Stimulated activated CD8-positive, alpha-beta memory T cell treated with anti-CD3 and anti-CD28 coated beads, Interleukin-7, amount 100 ng/mL, for 4 hours (primary cell): ENCODE data around the gene FBXL7.

Experiments used
- DNase-seq, 2 donors: peaks; one replicate each; pipeline ENCODE4 v3.0.0-alpha.2; 2020; ENCODE audit warnings: low read depth in 2 of 2

The FBXL7 gene

GRCh38 chr5:15711892-15712291, 211.9 kb downstream of the FBXL7 start:
- DNase-seq = no peak

GRCh38 chr5:15715535-15715934, 215.6 kb downstream of the FBXL7 start:
- DNase-seq = no peak

DNA sequence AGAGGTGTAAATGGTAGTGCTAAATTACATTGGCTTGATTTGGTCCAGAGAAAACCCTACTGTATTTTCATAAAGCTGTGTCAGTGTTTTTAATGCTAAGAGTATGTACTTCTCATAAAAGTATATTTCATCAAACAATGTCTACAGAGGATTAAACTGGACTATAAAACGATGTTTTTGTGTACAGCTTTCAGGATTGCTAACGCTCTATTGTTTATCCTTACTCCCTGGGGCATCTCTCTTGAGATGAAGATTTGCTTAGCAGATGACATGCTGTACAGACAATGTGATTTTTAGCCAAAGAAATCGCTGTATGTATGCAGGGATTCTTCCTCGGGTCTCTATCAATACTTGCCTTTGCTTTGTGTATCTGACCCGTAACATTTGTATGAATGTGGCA, 216.0 kb downstream of the FBXL7 start:
- DNase-seq = no peak

DNA sequence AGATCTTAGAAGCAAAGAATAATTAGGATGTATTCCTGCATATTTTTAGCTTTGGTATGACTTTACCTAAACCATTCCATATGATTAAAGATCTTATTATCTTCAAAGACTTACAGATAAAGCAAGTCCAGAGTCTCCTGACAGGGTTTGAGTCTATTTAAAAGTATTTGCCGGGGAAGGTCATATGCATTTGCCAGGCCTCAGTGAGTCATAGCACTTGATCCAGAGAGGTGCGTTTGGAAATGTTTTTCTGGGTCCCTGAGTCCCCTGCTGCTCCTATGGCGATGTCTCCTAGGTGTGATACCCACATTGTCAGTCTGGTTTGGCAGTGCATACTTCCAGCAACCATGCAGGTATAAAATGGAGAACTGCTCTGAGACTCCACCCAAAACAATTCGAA, 217.0 kb downstream of the FBXL7 start:
- no peak for DNase-seq

DNA sequence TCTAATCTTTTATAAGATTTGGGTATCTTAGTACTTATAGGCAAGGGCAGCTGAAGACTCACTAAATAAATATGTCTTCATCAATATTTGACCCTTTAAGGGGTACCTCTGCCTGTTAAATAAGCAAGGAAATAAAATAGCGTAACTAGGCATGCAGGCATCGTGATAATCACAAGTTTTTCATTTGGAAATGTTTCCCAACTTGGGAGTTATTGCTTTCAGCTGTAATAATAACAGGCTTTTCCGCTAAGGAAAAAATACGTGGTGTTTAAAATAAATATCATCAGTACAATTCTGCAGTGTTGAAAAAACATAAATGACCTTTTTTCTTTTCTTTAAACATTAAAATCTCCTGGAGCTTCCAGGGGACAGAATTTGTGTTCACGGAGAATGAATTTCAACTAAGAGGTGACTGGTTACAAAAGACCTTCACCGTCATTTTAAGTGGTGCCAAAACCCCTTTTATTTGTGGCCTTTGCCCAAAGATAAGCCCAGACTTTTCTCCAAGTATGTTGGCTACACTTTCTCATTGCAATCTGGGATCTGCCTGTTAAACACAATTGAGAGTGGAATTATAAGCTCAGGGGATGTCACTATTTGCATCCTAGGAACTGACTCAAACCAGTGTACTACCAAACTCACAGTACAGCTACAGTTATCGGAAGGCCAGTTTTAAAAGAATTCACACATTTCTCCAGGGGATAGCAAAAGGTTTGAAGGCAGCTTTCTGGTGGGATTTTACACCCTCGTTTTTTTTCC, 218.6 kb downstream of the FBXL7 start:
- no peak for DNase-seq

GRCh38 chr5:15719784-15720183, 219.8 kb downstream of the FBXL7 start:
- no peak for DNase-seq

DNA sequence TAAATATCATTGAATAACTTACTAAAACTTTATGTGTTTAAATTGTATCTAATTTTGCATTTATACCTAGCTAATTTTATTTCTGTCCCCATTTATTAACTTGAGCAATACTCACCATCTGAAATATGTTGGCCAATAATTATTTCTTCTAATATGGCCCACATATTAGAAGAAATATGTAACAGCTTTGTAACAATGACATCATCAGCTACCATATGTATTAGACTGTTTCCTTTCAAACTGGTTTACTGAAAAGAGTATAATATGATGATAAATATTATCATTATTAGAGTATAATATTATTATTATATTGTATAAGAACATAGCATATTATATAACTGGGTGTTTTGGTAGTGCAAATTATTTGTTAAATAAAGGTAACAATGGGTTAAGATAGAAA, 220.5 kb downstream of the FBXL7 start:
- no peak for DNase-seq

DNA sequence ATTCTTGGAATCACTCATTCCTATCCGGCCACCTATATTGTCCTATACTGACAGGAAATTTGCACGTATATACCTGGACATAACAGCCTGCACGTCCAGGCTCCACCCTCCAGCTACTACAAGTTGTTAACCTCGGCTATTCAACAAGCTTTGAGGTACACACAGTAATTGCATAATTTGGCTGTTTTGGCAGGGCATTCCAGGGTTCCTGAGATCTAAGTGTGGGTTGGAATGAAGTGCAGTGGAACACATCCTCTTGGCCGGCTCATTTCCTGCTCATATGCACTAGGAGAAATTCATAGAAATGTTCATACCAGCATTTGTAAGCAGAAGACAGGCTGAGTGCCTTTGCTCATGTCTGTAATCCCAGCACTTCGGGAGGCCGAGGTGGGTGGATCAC, 222.3 kb downstream of the FBXL7 start:
- no peak for DNase-seq

DNA sequence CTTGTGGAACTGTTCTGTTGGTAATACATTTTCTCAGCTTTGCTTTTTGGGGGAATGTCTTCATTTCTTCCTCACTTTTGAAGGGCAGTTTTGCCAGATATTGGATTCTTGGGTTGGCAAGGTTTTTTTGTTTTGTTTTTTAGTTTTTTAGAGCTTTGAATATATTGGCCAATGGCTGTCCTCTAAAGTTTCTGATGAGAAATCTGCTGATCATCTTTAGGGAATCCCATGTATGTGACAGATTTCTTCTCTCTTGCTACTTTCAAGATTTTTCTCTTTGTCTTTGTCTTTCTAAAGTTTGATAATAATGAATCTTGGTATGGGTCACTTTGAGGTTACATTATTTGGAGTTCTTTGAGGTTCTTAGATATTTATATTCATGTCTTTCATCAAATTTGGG, 227.4 kb downstream of the FBXL7 start:
- no peak for DNase-seq

DNA sequence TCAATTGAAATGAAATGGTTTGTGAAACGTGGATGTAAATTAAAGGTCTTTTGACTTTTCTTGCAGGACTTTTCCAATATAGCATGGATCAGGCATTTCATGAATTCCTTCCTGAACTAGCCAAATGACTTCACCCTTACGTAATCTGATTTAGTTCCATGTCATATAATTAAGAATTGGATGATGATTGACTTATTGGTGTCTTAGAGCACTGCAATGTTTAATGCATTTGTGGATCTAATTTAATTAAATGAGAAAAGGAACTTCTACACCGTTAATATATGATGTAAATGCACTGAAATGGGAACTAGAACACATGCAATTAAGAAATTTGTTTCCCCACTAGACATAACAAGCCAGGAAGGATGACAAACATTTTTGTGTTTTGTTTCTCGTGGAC, 228.8 kb downstream of the FBXL7 start:
- DNase-seq = no peak

DNA sequence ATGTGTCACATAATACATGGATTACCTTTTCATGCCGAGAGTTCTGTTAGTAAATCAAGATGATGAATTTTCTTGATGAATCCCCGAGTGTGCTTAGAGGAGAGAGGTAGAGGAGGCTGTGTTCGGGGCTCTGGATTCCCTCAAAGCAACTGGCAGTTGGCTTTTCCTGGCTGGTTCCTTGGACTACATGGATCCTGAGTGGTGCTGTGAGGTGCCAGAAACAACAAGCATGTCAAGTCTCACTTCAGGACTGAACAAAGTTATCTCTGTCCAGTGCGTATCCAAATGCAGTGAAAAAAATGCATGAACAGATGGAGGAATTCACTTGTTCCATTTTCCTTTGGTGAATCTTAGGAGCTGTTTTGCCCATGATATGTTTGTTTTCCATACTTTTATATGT, 231.7 kb downstream of the FBXL7 start:
- DNase-seq = no peak

DNA sequence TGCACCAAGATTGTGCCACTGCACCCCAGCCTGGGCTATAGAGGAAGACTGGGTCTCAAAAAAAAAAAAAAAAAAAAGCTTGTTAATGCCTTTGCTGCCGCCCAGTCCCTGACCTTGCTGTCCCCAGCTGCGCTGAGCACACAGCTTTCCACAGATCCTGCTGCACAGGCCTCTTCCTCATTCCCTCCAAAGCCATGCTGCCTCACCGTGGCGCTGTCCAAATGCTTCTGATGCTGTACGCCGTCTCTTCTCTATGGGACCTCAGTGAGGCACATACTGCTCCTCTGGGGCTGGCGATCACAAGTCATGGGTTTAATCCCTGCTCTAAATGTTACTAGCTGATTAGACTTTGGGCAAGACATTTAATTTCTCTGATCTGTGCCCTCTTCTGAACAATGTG, 234.1 kb downstream of the FBXL7 start:
- no peak for DNase-seq

DNA sequence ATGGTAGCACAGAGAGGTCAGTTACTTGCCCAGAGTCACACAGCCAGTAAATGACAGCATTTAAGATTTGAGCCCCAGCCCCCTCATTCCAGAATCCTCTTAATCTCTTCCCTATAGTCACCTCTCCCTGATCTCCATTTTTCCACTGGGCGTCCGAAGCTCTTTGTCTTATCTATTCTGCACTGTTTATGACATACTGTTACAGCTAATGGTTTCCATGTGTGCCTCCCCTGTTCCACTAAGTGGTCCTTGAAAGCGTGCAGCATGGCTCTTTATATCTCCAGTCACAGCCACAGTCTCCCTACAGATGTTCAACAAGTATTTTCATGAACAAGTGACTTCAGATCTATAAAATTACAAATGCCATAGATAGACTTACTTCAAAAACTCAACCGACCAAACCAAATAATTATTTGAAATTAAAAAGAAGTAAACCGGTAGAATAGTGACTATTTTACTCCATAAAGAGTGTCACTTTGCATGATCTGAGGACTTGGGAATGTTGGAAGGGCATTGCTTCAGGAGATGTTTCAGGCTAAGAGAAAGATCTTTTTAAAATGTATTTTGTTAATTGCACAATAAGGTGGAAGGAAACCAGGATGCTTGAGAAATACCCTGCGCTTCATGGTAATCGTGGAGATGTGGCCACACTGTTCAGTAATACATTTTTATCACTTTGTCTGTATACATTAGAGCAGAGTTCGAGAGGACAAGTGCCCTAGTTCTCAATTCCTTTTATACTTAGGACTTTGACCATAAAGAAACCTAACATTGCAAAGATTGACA, 237.2 kb downstream of the FBXL7 start:
- DNase-seq = no peak

DNA sequence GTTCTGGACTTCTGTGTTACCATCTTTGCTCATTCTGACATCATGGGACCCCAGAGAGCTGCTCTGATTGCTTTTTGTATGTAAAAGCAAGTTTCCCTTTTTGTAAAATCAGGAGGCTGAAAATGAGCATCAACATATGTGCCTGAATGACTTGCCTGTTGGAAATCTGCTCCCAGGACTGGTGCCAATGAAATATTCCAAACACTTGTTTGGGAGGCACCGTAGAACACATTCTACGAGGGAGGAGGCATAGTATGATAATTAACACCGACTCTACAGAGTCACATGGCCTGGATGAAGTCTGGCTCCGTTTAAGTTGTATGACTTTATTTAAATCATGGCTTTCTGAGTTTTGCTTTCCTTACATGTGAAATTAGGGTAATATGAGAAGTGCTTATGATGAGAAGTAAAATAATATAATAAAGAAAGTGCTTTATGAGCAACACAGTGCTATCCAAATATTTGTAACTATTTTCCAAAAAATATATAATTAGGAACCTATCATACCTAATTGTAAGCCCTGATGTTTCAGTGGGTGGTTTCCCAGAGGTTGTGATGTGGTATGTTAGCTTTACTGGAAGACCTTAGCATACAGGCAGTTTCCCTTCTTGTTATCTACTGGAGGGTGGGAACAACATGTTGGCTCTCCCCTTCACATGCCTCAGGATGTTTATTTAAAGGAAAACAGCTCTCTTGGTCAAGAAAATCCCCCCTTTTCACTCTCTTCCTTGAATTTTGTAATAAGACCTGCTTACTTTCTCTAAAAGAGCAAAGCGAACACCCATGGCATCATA, 238.1 kb downstream of the FBXL7 start:
- DNase-seq = no peak

- DNase-seq = no peak
Observed at GRCh38 chr5:15740383-15740782, 240.4 kb downstream of the FBXL7 start.

DNA sequence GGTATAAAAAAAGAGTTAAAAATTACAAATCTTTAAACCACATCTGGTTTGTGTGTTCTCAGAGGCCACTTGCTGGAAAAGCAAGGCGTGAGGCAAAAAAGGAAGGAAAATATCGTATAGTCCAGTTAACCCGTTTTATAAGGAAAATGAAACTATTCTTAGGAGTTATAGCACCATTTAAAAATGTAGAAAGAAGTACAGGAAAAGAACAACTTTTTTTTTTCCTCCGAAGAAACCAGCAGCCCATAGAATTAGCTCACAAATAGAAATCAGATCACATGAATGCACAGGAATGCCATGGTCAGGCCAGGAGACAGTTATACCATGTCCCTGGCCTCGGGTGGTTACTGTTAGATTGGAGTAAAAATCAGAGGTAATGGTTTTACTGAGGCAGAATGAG, 241.6 kb downstream of the FBXL7 start:
- DNase-seq = no peak

- DNase-seq = no peak
Observed at GRCh38 chr5:15746833-15747232, 246.9 kb downstream of the FBXL7 start.

DNA sequence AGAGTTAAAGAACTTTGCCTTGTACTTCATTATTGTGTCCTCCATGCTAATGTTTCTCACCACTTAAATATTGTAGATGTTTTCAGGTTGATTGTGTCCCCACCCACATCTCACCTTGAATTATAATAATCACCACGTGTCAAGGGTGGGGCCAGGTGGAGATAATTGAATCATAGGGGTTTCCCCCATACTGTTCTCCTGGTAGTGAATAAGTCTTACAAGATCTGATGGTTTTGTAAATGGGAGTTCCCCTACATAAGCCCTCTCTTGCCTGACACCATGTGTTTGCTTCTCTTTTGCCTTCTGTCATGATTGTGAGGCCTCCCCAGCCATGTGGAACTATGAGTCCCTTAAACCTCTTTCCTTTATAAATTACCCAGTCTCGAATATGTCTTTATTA, 248.3 kb downstream of the FBXL7 start:
- no peak for DNase-seq

- no peak for DNase-seq
Observed at GRCh38 chr5:15752663-15753285, 252.8 kb downstream of the FBXL7 start.

DNA sequence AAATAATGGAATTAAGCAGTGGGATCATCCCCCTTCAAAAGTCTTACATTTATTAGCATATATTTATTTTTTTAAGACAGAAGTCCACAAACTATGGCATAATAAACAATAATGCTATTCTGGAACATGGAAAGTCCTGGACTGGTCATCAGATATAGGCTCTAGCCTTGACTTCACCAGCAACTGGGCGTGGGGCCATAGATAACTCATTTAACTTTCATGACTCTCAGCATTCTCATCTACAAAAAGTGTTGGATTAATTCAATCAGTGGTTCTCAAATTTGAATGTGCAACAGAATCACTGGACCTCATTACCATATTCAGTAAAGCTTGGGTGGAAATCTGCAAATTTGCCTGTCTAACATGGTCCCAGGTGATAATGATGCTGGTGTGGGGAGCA, 253.8 kb downstream of the FBXL7 start:
- DNase-seq = no peak

- DNase-seq = no peak
Observed at GRCh38 chr5:15757103-15757502, 257.1 kb downstream of the FBXL7 start.

GRCh38 chr5:15757619-15758018, 257.6 kb downstream of the FBXL7 start:
- no peak for DNase-seq
